ENCODE data around the gene FBXL17.

DNA sequence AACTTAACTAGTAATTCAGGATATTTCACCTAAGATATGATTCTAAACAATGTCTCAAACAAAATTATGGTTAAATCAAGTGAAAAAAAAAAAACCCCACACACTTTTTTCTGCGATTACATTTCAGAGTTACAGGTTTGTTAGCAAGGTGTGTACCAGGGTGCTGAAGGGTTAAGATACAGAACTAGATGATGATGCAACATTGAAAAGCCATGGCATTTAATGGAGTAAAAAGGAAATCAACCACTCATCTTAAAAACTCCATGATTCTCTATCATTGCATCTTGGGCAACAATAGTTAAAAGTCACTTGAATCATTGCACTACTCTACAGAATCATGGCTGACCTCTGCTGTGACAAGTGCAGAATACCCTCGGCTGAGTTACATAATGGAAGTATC, 440.9 kb downstream of the FBXL17 start:
- TF ChIP-seq CTCF (conservative IDR thresholded peaks at IDR 0.05; ENCODE audit: low read depth, low read length), result no peak
- peak; percentile 53 for TF ChIP-seq CEBPB (IDR thresholded peaks at IDR 0.05; ENCODE audit: low read depth, low read length)

Measured in IMR-90 (cell line).